ENCODE data around the gene FOXP1.

Gene FOXP1

DNA sequence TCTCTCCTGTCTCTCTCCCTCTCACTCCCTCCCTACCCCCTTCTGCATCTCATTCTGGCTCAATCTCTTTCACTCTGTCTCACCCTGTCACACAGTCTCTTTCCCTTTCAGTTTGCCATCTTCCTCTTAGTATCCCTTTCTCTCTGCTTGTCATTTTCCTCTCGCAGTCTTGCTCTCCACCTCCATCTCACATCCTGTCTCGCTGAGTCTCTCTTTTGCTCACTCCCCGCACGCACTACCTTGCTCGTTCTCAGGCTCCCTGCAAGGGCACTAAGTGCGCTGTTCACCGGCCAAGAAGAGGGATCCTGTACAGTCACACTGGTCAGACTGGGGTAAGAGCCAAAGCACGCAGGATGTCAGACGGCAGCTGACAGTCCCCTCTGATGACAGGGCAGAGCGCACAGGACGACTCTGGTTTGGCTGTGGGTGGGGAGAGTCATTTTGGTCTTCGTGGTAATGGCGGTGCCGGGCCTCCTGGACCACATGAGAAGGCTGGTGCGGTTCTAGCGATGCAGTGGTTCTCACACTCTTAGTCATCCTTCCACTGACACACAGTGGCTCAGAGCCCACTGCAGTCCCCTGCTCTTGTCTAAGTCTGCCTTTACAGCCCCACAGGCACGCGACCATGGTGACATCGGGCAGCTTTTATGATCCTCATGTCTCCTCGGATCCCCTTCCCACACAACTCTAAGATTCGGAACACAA lies 356.8 kb downstream of the FOXP1 start:
- no peak for FAIRE-seq

GRCh38 chr3:71225951-71226564 lies 357.5 kb downstream of the FOXP1 start:
- no peak for FAIRE-seq

DNA sequence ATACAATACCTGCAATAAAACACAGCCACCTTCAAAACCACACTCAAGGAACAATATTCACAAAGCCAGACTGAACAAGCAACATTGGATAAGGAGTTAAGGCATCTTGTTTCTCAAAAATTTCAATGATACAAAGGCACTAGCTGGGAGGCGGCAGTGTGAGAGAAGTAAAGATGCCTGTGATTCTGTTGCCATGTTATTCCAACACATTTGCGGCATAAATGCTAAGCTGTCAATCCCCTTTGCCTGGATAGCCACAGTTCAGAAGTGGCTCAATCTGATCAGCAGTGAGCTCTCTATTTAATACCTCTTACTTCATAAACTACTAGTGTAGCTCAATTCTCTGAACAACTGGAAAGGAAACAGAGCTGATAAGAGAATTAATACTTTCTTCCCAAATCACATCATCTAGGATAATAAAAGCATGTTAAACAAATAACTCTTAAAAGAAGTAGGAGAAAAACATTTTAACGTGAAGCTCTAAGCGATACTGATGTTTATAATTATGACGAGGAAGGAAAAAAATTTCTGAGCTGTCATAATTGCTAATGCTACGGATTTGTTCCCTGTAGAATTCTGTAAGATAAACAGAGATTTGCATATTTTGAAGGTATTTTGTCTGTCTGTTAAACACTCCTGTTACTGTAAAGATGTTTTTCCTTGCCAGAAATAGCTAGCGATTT lies 358.4 kb downstream of the FOXP1 start:
- no peak for FAIRE-seq

GRCh38 chr3:71219744-71220638 lies 363.5 kb downstream of the FOXP1 start:
- no peak for FAIRE-seq

DNA sequence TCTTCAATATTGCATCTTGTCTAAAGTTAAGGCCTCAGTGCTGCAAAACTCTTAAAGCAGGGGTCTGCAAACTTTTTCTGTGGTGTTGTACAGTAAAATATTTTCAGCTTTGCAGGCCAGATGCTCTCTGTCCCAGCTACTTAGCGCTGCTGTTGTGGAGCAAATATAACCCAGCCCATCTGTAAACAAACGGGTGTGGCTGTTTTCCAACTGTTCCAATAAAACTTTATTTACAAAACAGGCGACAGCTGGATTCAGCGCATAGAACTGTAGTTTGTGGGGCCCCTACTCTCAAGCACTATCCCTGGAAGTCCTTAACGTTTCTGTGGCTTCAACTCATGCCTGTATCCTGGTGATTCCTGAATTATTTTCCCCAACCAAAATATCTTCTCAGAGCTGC lies 365.0 kb downstream of the FOXP1 start:
- FAIRE-seq, result no peak

- FAIRE-seq, result no peak
Measured at GRCh38 chr3:71217640-71218222, 365.8 kb downstream of the FOXP1 start.

DNA sequence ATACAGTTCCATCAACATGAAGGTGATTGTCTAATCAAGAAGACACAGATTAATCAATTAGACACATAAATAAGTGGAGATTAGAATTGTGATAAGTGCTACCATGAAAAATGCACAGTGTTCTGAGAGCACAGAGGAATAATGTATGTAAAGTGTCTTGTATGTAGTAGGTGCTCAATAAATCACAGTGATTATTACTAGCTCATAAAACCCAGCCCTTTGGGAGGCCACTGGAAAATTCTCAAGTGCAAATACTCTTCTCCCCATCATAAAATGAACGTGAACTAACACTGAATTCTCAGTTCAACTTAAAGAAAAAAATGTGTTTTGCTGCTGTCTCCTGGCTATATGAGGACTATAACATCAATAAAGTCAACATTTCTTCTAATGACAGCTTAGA lies 368.2 kb downstream of the FOXP1 start:
- FAIRE-seq, result no peak

GRCh38 chr3:71214797-71215196 lies 368.7 kb downstream of the FOXP1 start:
- FAIRE-seq, result no peak

DNA sequence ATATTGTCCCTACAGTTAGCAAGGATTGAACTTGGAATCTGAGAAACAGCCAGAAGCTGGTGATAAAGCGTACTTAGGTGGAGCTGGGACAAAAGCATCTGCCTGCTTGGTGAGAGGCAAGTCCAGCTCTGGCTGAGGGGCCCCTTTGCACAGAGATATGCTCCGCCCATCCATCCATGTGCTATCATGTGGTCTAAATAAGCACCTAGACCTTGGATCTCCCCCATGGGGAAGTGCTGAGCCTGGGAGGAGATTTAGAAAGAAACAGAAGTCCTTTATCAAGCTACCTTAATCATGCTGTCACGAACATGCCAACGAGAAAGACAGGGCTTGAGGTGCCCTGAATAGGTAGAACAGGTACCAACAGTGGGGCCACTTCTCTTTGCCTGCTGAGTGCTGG lies 369.5 kb downstream of the FOXP1 start:
- no peak for FAIRE-seq

DNA sequence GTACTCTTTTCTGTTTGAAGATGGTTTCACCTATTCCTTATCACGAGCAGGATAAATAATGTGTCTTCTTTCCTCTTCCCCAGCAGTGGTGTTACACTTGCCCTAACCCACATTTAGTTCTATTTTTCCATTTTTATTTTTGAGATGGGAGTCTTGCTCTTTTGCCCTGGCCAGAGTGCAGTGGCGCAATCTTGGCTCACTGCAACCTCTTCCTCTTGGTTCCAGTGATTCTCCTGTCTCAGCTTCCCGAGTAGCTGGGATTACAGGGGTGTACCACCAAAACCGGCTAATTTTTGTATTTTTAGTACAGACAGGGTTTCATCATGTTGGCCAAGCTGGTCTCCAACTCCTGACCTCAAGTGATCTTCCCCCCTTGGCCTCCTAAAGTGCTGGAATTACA lies 372.4 kb downstream of the FOXP1 start:
- no peak for FAIRE-seq

- no peak for FAIRE-seq
Measured at GRCh38 chr3:71210257-71211007, 373.1 kb downstream of the FOXP1 start.

DNA sequence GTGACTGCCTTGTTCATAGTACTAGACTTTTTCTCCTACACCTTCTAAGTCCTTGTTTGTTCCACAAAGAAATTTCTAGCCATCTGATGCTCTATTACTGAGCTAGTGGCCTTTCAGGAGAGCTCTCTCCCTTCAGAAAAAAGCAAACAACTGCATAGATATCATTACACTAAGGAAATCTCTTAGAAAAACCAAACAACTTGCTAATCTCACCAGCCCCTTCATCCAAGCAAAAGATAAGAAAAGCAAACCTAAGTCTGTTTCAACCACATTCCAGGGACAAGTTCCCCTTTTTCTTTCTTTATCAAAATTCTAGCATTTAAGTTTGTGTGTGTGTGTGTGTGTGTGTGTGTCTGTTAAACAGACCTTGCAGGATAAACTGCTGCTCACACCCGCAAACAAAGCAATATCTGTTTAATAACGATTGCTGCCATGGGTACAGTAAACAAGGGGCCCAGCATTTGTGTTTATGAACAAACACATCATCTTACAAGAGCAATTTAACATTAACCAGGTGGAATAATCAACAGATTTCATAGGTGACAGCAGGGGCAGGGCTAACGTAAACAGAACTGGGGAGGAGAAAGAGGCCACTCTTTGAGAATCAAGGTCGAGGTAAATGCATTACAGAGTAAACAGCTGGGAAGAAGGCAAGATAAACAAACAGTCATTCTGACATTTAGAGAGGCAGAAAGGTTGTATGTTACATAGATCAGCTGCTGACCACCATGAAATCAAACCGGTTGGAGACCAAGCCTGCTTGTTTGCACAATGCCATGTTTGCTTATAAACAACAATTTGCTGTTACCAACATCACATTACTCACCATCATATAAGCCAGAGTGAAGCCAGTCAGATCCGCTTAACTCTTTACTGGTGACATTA lies 375.1 kb downstream of the FOXP1 start:
- FAIRE-seq, result no peak

GRCh38 chr3:71207632-71208031 lies 375.9 kb downstream of the FOXP1 start:
- FAIRE-seq, result no peak

GRCh38 chr3:71206305-71207165 lies 377.0 kb downstream of the FOXP1 start:
- FAIRE-seq, result no peak

DNA sequence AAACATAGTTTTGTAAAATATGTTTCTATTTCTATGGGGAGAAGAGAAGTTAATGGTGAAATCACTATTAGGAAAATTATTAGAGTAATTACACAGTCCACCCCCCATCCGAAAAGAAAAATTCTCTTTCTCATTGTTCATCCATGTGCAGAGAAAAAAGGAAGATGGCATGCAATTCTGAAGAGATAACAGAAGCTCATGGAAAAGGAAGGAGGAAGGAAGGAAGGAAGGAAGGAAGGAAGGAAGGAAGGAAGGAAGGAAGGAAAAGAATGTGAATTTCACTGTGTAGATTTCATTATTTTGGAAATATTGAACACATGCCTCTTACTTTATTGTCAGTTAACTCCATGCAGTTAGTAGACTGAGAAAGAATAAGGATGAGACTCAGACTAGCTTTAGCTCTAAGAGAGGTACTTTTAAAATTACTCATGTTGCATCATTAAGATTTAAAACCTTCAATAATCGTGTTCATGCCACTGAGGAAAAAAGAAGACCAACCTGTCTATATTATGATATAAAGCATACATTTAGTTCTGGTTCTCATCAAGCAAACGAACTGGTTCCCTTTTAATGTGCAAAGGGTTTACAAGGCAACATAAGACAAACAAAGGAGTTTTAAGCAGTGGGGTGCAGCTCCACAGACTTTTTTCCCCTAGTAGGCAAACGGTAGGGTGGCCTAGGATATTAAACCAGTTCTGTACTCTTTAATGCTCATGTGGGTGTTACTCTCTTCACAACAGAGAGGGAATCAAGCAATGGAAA lies 379.6 kb downstream of the FOXP1 start:
- FAIRE-seq, result no peak

- no peak for FAIRE-seq
Measured at GRCh38 chr3:71202848-71203533, 380.5 kb downstream of the FOXP1 start.

DNA sequence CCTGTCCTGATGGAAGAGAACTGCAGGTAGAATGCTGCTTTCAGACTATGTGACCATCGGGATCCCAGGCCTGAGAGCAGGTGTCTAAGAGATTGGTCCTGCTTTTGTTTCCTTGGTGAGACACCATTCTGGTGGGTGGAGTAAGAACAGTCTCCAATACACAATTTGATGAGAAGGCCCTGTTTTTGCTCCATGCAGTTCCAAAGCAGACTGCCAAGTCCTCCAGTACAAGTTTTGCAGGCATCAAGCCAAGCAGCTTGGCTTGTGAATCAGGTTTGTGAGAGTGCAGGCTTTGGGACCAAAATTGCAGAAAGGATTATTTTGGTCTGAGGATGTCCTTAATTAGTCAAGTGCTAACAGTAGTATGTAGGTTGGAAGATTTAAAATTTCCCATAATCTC lies 381.6 kb downstream of the FOXP1 start:
- FAIRE-seq, result no peak

GRCh38 chr3:71197841-71198565 lies 385.5 kb downstream of the FOXP1 start:
- no peak for FAIRE-seq

Measured in endometrium (tissue), 2 donors.